Epithelial cell of esophagus (primary cell): ENCODE data around the gene ARSG.

ENCODE experiments used
- DNase-seq: peaks from one replicate; pipeline ENCODE4 v3.0.0; 2010; ENCODE audit warnings: low read depth
- H3K4me3 ChIP-seq: 2 replicates; pipeline ENCODE4 v1.5.1; 2011; ENCODE audit warnings: mild to moderate bottlenecking, low read length, control low read depth
- CTCF ChIP-seq: IDR thresholded peaks from 2 replicates; pipeline ENCODE4 v1.5.1; 2011; ENCODE audit warnings: low read depth, mild to moderate bottlenecking, low read length, control low read depth, inconsistent platforms; ENCODE audit not compliant: insufficient read depth; ENCODE audit errors: missing control alignments

The ARSG gene

DNA sequence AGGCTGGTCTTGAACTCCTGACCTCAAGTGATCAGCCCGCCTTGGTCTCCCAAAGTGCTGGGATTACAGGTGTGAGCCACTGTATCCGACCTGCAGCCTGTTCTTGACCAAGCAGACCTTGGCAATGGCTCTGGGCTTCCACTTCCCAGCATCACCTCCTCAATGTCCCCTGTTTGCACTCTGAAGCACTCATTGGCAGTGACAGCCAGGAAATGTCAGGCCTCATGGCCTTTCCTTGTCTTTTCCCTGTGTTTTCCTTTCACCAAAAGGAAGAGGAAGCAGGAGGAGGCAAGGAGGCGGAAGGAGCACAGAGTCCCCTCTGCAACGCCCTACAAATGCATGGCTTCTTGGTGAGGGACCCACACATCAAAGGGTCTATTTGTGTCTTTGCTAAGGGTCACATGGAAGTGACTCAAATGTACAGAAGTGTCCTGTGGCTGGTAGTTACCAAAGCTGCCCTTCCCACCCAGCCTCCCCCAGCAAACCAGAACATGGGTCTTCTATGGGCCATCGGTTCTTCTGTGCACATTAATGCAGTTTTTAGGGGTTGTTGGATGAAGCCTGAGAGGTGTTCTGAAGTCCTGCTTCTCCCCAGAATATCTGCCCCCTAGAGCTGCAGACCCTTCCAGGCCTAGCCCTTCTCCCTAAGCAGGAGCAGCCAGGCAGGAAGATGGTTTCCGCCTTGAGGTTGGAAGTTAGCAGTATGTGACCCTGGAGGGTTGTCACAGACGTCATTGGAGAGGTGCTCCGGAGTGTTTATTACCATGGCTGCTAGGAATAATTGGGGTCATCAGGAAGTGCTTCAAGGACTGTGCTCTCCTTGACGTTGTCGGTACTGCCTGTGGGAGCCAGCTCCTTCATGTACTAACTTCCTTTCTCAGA, 105.2 kb downstream of the ARSG start:
- DNase-seq: no peak
- no peak overlapping the region for H3K4me3 ChIP-seq
- TF ChIP-seq CTCF: no peak

DNA sequence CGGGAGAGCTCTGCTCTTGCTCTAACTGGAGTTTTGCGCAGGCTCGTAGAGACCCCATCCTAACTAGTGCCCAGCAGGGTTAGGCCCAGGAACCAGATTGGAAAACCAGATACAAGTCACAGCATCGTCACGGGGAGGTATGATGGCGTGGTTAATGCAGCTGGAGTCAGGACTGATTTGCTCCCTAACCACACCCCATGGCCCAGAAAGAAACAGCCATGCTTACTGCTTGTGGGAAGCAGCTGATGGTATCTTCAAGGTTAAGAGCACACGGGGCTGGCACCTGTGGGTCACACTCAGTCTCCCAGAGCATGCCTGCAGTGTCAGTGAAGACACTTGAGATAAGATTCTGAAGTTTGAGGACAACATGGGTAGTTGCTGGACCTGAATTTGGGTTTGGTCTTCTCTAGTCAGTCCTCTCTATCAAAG, 105.8 kb downstream of the ARSG start:
- TF ChIP-seq CTCF: no peak
- no peak for DNase-seq
- H3K4me3 ChIP-seq: no peak overlapping the region

DNA sequence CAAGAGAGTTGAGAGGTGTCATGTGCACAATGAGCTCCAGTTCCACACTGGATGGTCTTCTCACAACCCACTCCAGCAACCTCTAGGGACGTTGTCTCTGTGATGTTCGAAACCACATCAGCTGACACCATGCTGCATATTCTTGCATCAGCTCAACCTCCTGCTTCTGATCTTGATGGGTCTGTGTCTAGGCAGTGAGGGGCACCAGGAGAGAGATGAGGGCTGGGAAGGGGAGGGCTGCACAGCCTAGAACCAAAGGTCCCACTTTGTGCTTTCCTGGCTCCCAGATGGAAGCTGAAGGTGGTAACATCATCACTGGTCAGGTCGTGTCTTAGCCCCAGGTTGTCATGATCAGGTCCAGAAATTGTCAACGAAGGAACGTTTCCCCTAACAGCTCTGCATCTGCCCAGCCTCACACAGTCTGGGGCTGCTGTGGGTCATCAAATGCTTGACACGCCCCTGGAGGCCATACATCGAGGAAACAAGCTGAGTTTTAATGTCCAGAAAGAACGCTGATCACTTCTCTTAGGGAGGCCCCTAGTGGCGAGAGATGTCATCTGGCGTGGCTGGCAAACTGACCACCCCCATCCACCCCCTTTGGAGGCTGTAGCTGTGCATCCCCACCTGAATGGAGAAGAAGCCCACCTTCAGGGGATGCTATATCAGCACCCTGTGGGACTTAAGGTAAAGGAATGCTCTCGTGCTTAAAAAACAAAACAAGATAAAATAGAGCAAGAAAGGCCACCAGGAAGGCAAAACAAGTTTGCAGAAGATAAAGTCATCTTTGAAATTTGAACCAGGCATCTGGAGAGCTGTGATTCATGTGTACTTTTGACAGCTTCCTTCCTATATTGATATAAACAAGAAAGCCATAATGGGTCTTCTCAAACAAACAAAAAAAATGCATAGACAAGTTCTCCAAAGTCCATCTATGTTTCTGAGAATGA, 107.7 kb downstream of the ARSG start:
- TF ChIP-seq CTCF: peak; percentile 58
- H3K4me3 ChIP-seq: no peak overlapping the region
- peak; percentile 46 for DNase-seq

GRCh38 chr17:68399638-68400403, 108.5 kb downstream of the ARSG start:
- TF ChIP-seq CTCF: no peak
- DNase-seq: no peak
- no peak overlapping the region for H3K4me3 ChIP-seq

- peak; percentile 11 for DNase-seq
- H3K4me3 ChIP-seq: no peak overlapping the region
- no peak for TF ChIP-seq CTCF
Measured at GRCh38 chr17:68400404-68400735, 109.1 kb downstream of the ARSG start.

- no peak for DNase-seq
- no peak for TF ChIP-seq CTCF
- no peak overlapping the region for H3K4me3 ChIP-seq
Measured at GRCh38 chr17:68401288-68401687, 110.0 kb downstream of the ARSG start.
